CD4-positive, alpha-beta memory T cell (primary cell): Measurements from ENCODE around the gene ZNF628. TPM values are rescaled to one million over a fixed set of nuclear protein-coding genes. Genes with fewer than 3 reads are reported as not detected.

Source experiments
- CTCF ChIA-PET: fragments of 350-600 bp; sonication (Branson Sonifier 250); formaldehyde crosslinking; loops from one replicate; lab custom pipeline; 2021; ENCODE audit warnings: inconsistent platforms; ENCODE audit not compliant: partially characterized antibody; lab: Charles Lee
- POLR2A ChIA-PET: fragments of 350-600 bp; sonication (Branson Sonifier 250); formaldehyde crosslinking; loops from one replicate; lab custom pipeline; 2021; ENCODE audit not compliant: partially characterized antibody; lab: Charles Lee
- DNase-seq, 5 donors: peaks; one replicate each; pipeline versions ENCODE4 v3.0.0 to v3.0.0-alpha.2; 2020 to 2022; ENCODE audit warnings: mixed read lengths in 1 of 5
- H3K27ac ChIP-seq: one replicate; pipeline ENCODE4 v1.7.0; 2013; ENCODE audit warnings: low read depth, low read length
- H3K27me3 ChIP-seq: 2 replicates; pipeline ENCODE4 v1.7.0; 2013; ENCODE audit warnings: mild to moderate bottlenecking, low read length, moderate library complexity; ENCODE audit not compliant: insufficient read depth
- H3K36me3 ChIP-seq: 2 replicates; pipeline ENCODE4 v1.7.0; 2013; ENCODE audit warnings: mild to moderate bottlenecking, low read length, moderate library complexity; ENCODE audit not compliant: insufficient read depth
- H3K4me1 ChIP-seq: 2 replicates; pipeline ENCODE4 v1.7.0; 2013; ENCODE audit warnings: mild to moderate bottlenecking, low read length, moderate library complexity; ENCODE audit not compliant: insufficient read depth
- H3K4me3 ChIP-seq, 2 donors: one replicate each; pipeline ENCODE4 v1.7.0; 2013; ENCODE audit warnings: low read length in 2 of 2, mild to moderate bottlenecking in 1 of 2
- H3K9me3 ChIP-seq, 2 donors: one replicate each; pipeline ENCODE4 v1.7.0; 2013; ENCODE audit warnings: low read length in 2 of 2, control low read depth in 1 of 2; ENCODE audit not compliant: control insufficient read depth in 1 of 2
- H3K27ac Mint-ChIP-seq, 7 donors: one replicate each; pipeline ENCODE4 v1.8.0; 2020 to 2021; ENCODE audit warnings: mixed read lengths in 7 of 7, mild to moderate bottlenecking in 6 of 7, inconsistent platforms in 3 of 7, moderate library complexity in 3 of 7
- H3K27me3 Mint-ChIP-seq, 2 donors: one replicate each; pipeline ENCODE4 v1.8.0; 2020 to 2021; ENCODE audit warnings: mixed read lengths in 2 of 2
- H3K36me3 Mint-ChIP-seq, 2 donors: one replicate each; pipeline ENCODE4 v1.8.0; 2020 to 2021; ENCODE audit warnings: mixed read lengths in 2 of 2, inconsistent platforms in 1 of 2, mild to moderate bottlenecking in 1 of 2
- H3K4me1 Mint-ChIP-seq, 4 donors: one replicate each; pipeline ENCODE4 v1.8.0; 2020 to 2021; ENCODE audit warnings: mixed read lengths in 4 of 4, mild to moderate bottlenecking in 1 of 4
- H3K4me3 Mint-ChIP-seq, 8 donors: one replicate each; pipeline ENCODE4 v1.8.0; 2020 to 2021; ENCODE audit warnings: mixed read lengths in 8 of 8, mild to moderate bottlenecking in 7 of 8, moderate library complexity in 6 of 8, inconsistent platforms in 3 of 8
- H3K9me3 Mint-ChIP-seq, 8 donors: one replicate each; pipeline ENCODE4 v1.8.0; 2020 to 2021; ENCODE audit warnings: mixed read lengths in 8 of 8, mild to moderate bottlenecking in 5 of 8, inconsistent platforms in 3 of 8, moderate library complexity in 1 of 8
- intact Hi-C: fragments of 100-400 bp; cut with micrococcal nuclease; formaldehyde crosslinking; loops from one replicate; pipeline ENCODE4 v1.15.1; 2023
- polyA plus RNA-seq, 2 donors: library from polyadenylated mRNA; unstranded; fragments of 300-500 nt; fragmentation: Illumina TruSeq; gene quantifications; one replicate each; pipeline ENCODE4 v1.2.3, GENCODE V29; 2021
- total RNA-seq, 2 experiments: library from RNA; stranded (reverse); gene quantifications; one replicate each; pipeline ENCODE4 v1.2.3, GENCODE V29; 2021

Gene ZNF628
- total and polyA plus RNA-seq, 4 experiments from 2014 or later, result 0.47 to 9.1 (median 8.1) TPM; not detected in 1

DNA sequence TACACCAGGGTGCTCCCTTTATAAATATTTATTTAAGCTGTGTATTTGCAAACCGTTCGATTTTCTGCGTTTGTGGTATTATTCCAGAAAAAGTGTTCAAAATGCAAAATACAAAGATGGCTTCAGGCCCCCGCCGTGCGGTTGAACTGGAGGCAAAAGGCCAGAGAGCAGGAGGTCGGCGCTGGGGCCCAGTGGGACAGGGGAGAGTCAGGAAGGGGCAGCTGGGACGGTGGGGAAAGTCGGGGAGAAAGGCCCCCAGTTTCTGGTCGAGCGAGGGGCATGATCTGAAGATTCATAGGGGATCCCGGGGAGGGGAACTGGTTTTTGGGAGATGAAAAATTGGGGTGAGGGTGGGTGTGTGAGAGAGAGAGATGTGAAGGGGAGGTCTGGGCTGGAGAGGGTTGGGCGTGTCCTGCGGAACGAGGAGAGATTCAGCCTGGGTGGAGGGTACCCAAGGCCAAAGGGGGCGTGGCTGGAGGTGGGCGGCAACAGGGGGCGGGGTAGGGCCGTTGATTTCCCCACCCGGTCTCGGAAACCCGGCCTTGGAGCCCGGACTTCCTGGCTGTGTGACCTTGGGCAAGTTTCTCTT is 15.7 kb upstream of the ZNF628 start:
- no peaks in the 10 kb centered on the region for H3K27me3 ChIP-seq
- peak in 1 of 5 donors; percentile 14 for DNase-seq
- H3K4me3 ChIP-seq, result peak overlapping the region; percentile 42 to 97
- H3K9me3 ChIP-seq, result no peaks in the 10 kb centered on the region
- Mint-ChIP-seq H3K27me3 (no peaks in the 10 kb centered on the region), H3K9me3 (peaks cover 0 to 2% (median 0%) of the 10 kb centered on the region in 8 donors), H3K4me3 (peak overlapping the region; percentile 86 to 97 (median 92)), H3K36me3 (peaks cover 2 to 5% of the 10 kb centered on the region in 2 donors), H3K4me1 (peaks cover 11 to 31% (median 21%) of the 10 kb centered on the region in 4 donors), H3K27ac (peak overlapping the region in 6 of 7 donors; percentile 70 to 97 (median 86))
- ChIA-PET CTCF (no interaction called here), POLR2A (no interaction called here)
- no peaks in the 10 kb centered on the region for H3K36me3 ChIP-seq
- intact Hi-C loops, result loop anchor here (1.0 to 2.0 kb wide), 3 partner anchors 16 to 52 kb away; partner anchors contain the start of gene ZNF628
- peak overlapping the region; percentile 67 for H3K27ac ChIP-seq
- peaks cover 18% of the 10 kb centered on the region for H3K4me1 ChIP-seq

GRCh38 chr19:55461259-55461973 is 15.0 kb upstream of the ZNF628 start, which contains the start of gene ISOC2:
ISOC2 (minus strand) TSS chr19:55461642; CDS start chr19:55456486, 5,156 bp downstream.
- ChIA-PET POLR2A (interaction anchor here (0.7 to 1.9 kb wide), 18 partner anchors 15 to 209 kb away, joined by 3 to 23 read pairs (median 4); partner anchors contain the start of genes FIZ1, KMT5C, NAT14 and TMEM238), CTCF (interaction anchor here (0.9 to 2.2 kb wide), 5 partner anchors 16 to 320 kb away, joined by 3 to 16 read pairs (median 5); no protein-coding TSS in a partner anchor)
- Histone ChIP-seq H3K4me1 (peaks cover 18% of the 10 kb centered on the region), H3K36me3 (no peaks in the 10 kb centered on the region), H3K27ac (peak within 1 kb of the TSS; percentile 67), H3K27me3 (no peaks in the 10 kb centered on the region), H3K9me3 (no peaks in the 10 kb centered on the region), H3K4me3 (peak within 1 kb of the TSS; percentile 82 to 97)
- peak within 1 kb of the TSS; percentile 72 to 97 (median 91) for H3K27ac Mint-ChIP-seq
- peaks cover 2 to 5% of the 10 kb centered on the region in 2 donors for H3K36me3 Mint-ChIP-seq
- H3K27me3 Mint-ChIP-seq, result no peaks in the 10 kb centered on the region
- peak; percentile 100 for DNase-seq
- intact Hi-C loops, result loop anchor here (1.0 to 2.0 kb wide), 3 partner anchors 15 to 53 kb away; partner anchors contain the start of gene ZNF628
- peaks cover 11 to 31% (median 21%) of the 10 kb centered on the region in 4 donors for H3K4me1 Mint-ChIP-seq
- H3K9me3 Mint-ChIP-seq, result peaks cover 0 to 2% (median 0%) of the 10 kb centered on the region in 8 donors
- peak within 1 kb of the TSS; percentile 86 to 97 (median 92) for H3K4me3 Mint-ChIP-seq

DNA sequence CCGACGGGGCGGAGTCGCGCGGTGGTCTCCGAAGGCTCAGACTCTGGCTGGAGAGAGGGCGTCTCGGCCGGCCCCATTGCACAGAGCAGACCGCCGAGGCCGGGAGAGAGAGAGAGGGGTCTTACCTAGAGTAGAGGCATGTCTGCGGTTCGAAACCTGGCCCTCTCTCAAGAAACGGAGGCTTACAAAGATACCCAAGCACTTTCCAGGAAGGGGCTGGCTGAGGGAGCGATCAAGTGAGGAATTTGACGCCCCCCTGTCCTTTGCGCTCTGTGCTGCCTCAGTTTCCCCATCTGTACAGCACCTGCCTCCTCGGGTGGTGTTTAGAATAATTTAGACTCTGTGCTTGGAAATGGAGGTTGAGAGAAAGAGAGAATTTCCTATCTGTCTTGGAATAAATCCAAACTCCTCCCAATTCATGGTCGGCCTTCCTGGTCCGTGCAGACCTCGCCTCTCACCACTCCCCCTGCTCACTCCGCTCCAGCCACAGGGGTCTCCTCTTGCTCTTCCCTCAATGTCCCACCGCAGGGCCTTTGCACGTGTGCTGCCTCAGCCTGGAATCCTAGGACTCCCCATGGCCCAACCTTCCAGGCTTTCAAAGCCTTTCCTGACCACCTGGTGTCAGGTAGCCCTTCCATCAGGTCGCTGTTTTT is 14.3 kb upstream of the ZNF628 start:
- Histone ChIP-seq H3K4me1 (peaks cover 18% of the 10 kb centered on the region), H3K36me3 (no peaks in the 10 kb centered on the region), H3K4me3 (peak overlapping the region; percentile 82 to 97), H3K9me3 (no peaks in the 10 kb centered on the region), H3K27ac (peak overlapping the region; percentile 67), H3K27me3 (no peaks in the 10 kb centered on the region)
- POLR2A ChIA-PET, result interaction anchor here (0.7 to 1.9 kb wide), 18 partner anchors 14 to 210 kb away, joined by 3 to 23 read pairs (median 4); partner anchors contain the start of genes FIZ1, KMT5C, NAT14 and TMEM238
- no peak for DNase-seq
- Mint-ChIP-seq H3K9me3 (peaks cover 0 to 2% (median 0%) of the 10 kb centered on the region in 8 donors), H3K36me3 (peaks cover 0 to 2% of the 10 kb centered on the region in 2 donors), H3K4me3 (peak overlapping the region; percentile 86 to 97 (median 92)), H3K4me1 (peaks cover 11 to 31% (median 21%) of the 10 kb centered on the region in 4 donors), H3K27me3 (no peaks in the 10 kb centered on the region), H3K27ac (peak overlapping the region; percentile 72 to 97 (median 91))
- intact Hi-C loops, result loop anchor here (1.0 to 2.0 kb wide), 3 partner anchors 14 to 54 kb away; partner anchors contain the start of gene ZNF628
- CTCF ChIA-PET, result interaction anchor here (0.9 to 2.2 kb wide), 5 partner anchors 15 to 321 kb away, joined by 3 to 16 read pairs (median 5); no protein-coding TSS in a partner anchor

DNA sequence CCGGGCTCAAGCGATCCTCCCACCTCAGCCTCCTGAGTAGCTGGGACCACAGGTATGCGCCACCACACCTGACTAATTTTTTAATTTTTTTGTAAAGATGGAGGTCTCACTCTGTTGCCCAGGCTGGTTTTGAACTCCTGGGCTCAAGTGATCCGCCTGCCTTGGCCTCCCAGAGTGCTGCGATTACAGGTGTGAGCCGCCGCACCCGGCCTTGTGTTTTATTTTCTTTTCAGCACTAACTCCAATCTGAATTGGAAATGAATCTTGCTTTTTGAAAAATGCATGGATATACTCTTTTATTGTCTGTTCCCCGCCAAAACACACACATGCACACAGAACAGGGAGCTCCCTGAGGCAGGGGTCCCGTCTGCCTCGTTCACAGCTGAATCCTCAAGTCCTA is 13.7 kb upstream of the ZNF628 start:
- no peaks in the 10 kb centered on the region for H3K27me3 ChIP-seq
- H3K27ac ChIP-seq, result no peak overlapping the region
- intact Hi-C loops, result no loop called here
- peak overlapping the region in 3 of 7 donors; percentile 74 to 82 (median 78) for H3K27ac Mint-ChIP-seq
- H3K4me3 ChIP-seq, result peak overlapping the region in 1 of 2 donors; percentile 97
- H3K9me3 ChIP-seq, result no peaks in the 10 kb centered on the region
- H3K9me3 Mint-ChIP-seq, result peaks cover 0 to 2% (median 0%) of the 10 kb centered on the region in 8 donors
- DNase-seq, result no peak
- no peaks in the 10 kb centered on the region for H3K27me3 Mint-ChIP-seq
- CTCF ChIA-PET, result interaction anchor here (2.2 kb wide), 1 partner anchor 41 kb away, joined by 16 read pairs; no protein-coding TSS in a partner anchor
- peaks cover 18% of the 10 kb centered on the region for H3K4me1 ChIP-seq
- peak overlapping the region; percentile 66 to 97 (median 91) for H3K4me3 Mint-ChIP-seq
- H3K36me3 ChIP-seq, result no peaks in the 10 kb centered on the region
- peaks cover 0 to 2% of the 10 kb centered on the region in 2 donors for H3K36me3 Mint-ChIP-seq
- H3K4me1 Mint-ChIP-seq, result peaks cover 11 to 31% (median 21%) of the 10 kb centered on the region in 4 donors
- POLR2A ChIA-PET, result interaction anchor here (1.5 to 1.9 kb wide), 2 partner anchors 14 to 22 kb away, joined by 7 to 23 read pairs; partner anchors contain the start of genes NAT14 and ZNF628

GRCh38 chr19:55463583-55464031 is 12.8 kb upstream of the ZNF628 start:
- CTCF ChIA-PET, result no interaction called here
- intact Hi-C loops, result no loop called here
- H3K36me3 ChIP-seq, result no peaks in the 10 kb centered on the region
- no peaks in the 10 kb centered on the region for H3K9me3 ChIP-seq
- Mint-ChIP-seq H3K27me3 (no peaks in the 10 kb centered on the region), H3K4me3 (peak overlapping the region in 2 of 8 donors; percentile 39 to 69), H3K27ac (peak overlapping the region in 1 of 7 donors; percentile 9), H3K4me1 (peaks cover 13 to 32% (median 24%) of the 10 kb centered on the region in 4 donors), H3K36me3 (peaks cover 0 to 2% of the 10 kb centered on the region in 2 donors), H3K9me3 (peaks cover 0 to 2% (median 0%) of the 10 kb centered on the region in 8 donors)
- H3K4me3 ChIP-seq, result no peak overlapping the region
- peaks cover 18% of the 10 kb centered on the region for H3K4me1 ChIP-seq
- DNase-seq, result no peak
- POLR2A ChIA-PET, result no interaction called here
- no peaks in the 10 kb centered on the region for H3K27me3 ChIP-seq
- no peak overlapping the region for H3K27ac ChIP-seq

- Histone ChIP-seq H3K4me3 (no peak overlapping the region), H3K27me3 (no peaks in the 10 kb centered on the region), H3K4me1 (peaks cover 18% of the 10 kb centered on the region), H3K27ac (no peak overlapping the region), H3K36me3 (no peaks in the 10 kb centered on the region), H3K9me3 (no peaks in the 10 kb centered on the region)
- no peak for DNase-seq
- intact Hi-C loops, result no loop called here
- peaks cover 13 to 32% (median 24%) of the 10 kb centered on the region in 4 donors for H3K4me1 Mint-ChIP-seq
- H3K27ac Mint-ChIP-seq, result no peak overlapping the region
- ChIA-PET POLR2A (no interaction called here), CTCF (no interaction called here)
- no peaks in the 10 kb centered on the region for H3K27me3 Mint-ChIP-seq
- H3K4me3 Mint-ChIP-seq, result peak overlapping the region in 2 of 8 donors; percentile 39 to 69
- peaks cover 0 to 2% (median 0%) of the 10 kb centered on the region in 8 donors for H3K9me3 Mint-ChIP-seq
- peaks cover 0 to 2% of the 10 kb centered on the region in 2 donors for H3K36me3 Mint-ChIP-seq
Measured at GRCh38 chr19:55464039-55464661, 12.3 kb upstream of the ZNF628 start.
